Neuronal stem cell (in vitro differentiated cells): ENCODE results near the gene AP5Z1.

Experiments
- DNase-seq: peaks from one replicate; pipeline ENCODE4 v3.0.0-alpha.2; 2013; ENCODE audit warnings: low spot score
- H2AFZ ChIP-seq: one replicate; pipeline ENCODE4 v1.6.1; 2013; ENCODE audit warnings: mild to moderate bottlenecking, low read length, inconsistent platforms
- H2AK5ac ChIP-seq: 2 replicates; pipeline ENCODE4 v1.6.1; 2013; ENCODE audit warnings: low read depth, mild to moderate bottlenecking, inconsistent platforms, low read length, moderate library complexity, mixed read lengths
- H2BK120ac ChIP-seq: 2 replicates; pipeline ENCODE4 v1.6.1; 2013; ENCODE audit warnings: low read depth, mild to moderate bottlenecking, inconsistent platforms, low read length, moderate library complexity, mixed read lengths
- H2BK12ac ChIP-seq: one replicate; pipeline ENCODE4 v1.6.1; 2013; ENCODE audit warnings: low read length, inconsistent platforms
- H2BK15ac ChIP-seq: 2 replicates; pipeline ENCODE4 v1.6.1; 2013; ENCODE audit warnings: mild to moderate bottlenecking, low read length, inconsistent platforms, mixed read lengths
- H2BK5ac ChIP-seq: one replicate; pipeline ENCODE4 v1.6.1; 2013; ENCODE audit warnings: inconsistent platforms, mild to moderate bottlenecking, low read length, moderate library complexity
- H3K14ac ChIP-seq: one replicate; pipeline ENCODE4 v1.6.1; 2013; ENCODE audit warnings: low read length, inconsistent platforms
- H3K18ac ChIP-seq: 2 replicates; pipeline ENCODE4 v1.6.1; 2013; ENCODE audit warnings: low read length, inconsistent platforms
- H3K23ac ChIP-seq: 2 replicates; pipeline ENCODE4 v1.6.1; 2013; ENCODE audit warnings: low read depth, mild to moderate bottlenecking, mixed read lengths, low read length, inconsistent platforms; ENCODE audit not compliant: poor library complexity
- H3K27ac ChIP-seq: replicated peaks from 3 replicates; pipeline ENCODE4 v1.5.1; 2013; ENCODE audit warnings: low read length, inconsistent platforms
- H3K27me3 ChIP-seq, 3 experiments: 2 replicates each; pipeline ENCODE4 v1.6.1; 2013; ENCODE audit warnings: low read length in 3 of 3, mild to moderate bottlenecking in 2 of 3, inconsistent platforms in 1 of 3, low read depth in 1 of 3, mixed read lengths in 1 of 3, moderate library complexity in 1 of 3; ENCODE audit not compliant: control insufficient read depth in 3 of 3, insufficient read depth in 3 of 3
- H3K36me3 ChIP-seq, 2 donors: replicated peaks in 1 of 2; 2 replicates each; pipeline ENCODE4 v1.6.1; 2013; ENCODE audit warnings: low read length in 2 of 2; ENCODE audit not compliant: control insufficient read depth in 2 of 2, insufficient read depth in 2 of 2
- H3K4ac ChIP-seq: 2 replicates; pipeline ENCODE4 v1.6.1; 2013; ENCODE audit warnings: inconsistent platforms, mild to moderate bottlenecking, low read length, moderate library complexity
- H3K4me1 ChIP-seq, 2 donors: 1 replicate in 1 of 2; 2 replicates in 1 of 2; pipeline ENCODE4 v1.6.1; 2013; ENCODE audit warnings: low read length in 2 of 2, low read depth in 1 of 2; ENCODE audit not compliant: control insufficient read depth in 2 of 2, insufficient read depth in 1 of 2
- H3K4me2 ChIP-seq: one replicate; pipeline ENCODE4 v1.6.1; 2013; ENCODE audit warnings: mild to moderate bottlenecking, low read length, inconsistent platforms; ENCODE audit not compliant: insufficient read depth, poor library complexity, severe bottlenecking
- H3K4me3 ChIP-seq, 2 donors: 2 replicates each; pipeline ENCODE4 v1.5.1; 2013; ENCODE audit warnings: low read length in 2 of 2, mild to moderate bottlenecking in 2 of 2, inconsistent platforms in 1 of 2, moderate library complexity in 1 of 2
- H3K79me1 ChIP-seq: one replicate; pipeline ENCODE4 v1.6.1; 2013; ENCODE audit warnings: low read depth, mild to moderate bottlenecking, inconsistent platforms, low read length, moderate library complexity
- H3K9ac ChIP-seq: one replicate; pipeline ENCODE4 v1.6.1; 2013; ENCODE audit warnings: mild to moderate bottlenecking, low read depth, low read length, inconsistent platforms; ENCODE audit not compliant: poor library complexity
- H3K9me3 ChIP-seq, 2 donors: replicated peaks in 1 of 2; 2 replicates each; pipeline versions ENCODE3 to v1.6.1; 2013; ENCODE audit warnings: low read length in 2 of 2, mild to moderate bottlenecking in 2 of 2, inconsistent platforms in 1 of 2, low read depth in 1 of 2, mixed read lengths in 1 of 2, moderate library complexity in 1 of 2; ENCODE audit not compliant: control insufficient read depth in 2 of 2, insufficient read depth in 1 of 2
- H4K8ac ChIP-seq: one replicate; pipeline ENCODE4 v1.6.1; 2013; ENCODE audit warnings: low read depth, mild to moderate bottlenecking, inconsistent platforms, low read length, moderate library complexity
- H4K91ac ChIP-seq: one replicate; pipeline ENCODE4 v1.6.1; 2013; ENCODE audit warnings: low read length, low read depth, mild to moderate bottlenecking, inconsistent platforms; ENCODE audit not compliant: poor library complexity
- WGBS, 2 donors: extraction: QIAGEN DNeasy Blood & Tissue Kit; methylation state at CpG; one replicate each; pipeline ENCODE4 v1.1.7; 2013; ENCODE audit warnings: missing lambda C conversion rate in 2 of 2, mixed read lengths in 1 of 2; ENCODE audit not compliant: insufficient read length in 2 of 2, insufficient replicate concordance in 1 of 2; ENCODE audit errors: extremely low coverage in 2 of 2; 5-methylcytosine and 5-hydroxymethylcytosine counted together

AP5Z1 gene

DNA sequence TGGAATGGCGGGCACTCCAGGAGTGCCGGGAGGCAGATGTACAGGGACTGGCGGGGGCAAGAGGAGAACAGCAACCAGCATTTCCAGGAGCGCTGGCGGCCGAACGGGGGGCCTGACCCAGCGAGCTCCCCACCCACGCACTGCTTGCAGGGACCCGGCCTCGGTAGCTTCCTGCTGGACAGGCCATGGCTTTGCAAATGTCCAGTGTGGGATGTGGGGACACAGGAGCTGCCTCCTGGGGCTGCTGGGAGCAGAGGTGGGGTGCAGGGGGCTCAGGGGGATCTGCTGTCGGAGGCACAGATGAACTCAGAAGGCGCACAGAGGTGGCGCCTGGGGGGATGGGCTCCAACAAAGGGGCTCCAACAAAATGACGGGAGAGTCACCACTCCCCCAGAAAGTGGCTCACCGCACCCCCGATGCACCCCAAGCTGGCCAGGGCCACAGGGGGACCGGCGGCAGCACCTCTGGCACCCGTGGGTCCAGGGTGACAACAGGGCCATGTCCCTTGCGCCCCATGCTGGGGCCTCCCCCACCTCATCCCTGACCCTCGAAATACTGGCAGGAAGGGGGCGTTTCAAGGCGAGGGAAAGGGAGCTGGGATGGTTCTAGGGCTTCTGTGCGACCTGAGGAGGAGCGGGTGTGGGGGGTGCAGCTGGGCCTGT, 41.1 kb downstream of the AP5Z1 start:
- Histone ChIP-seq H3K4ac (peak overlapping the region; percentile 37), H3K4me2 (no peak overlapping the region), H3K36me3 (peaks cover 0 to 4% of the 10 kb centered on the region in 2 donors), H3K14ac (peak overlapping the region; percentile 71), H3K79me1 (no peaks in the 10 kb centered on the region), H3K4me3 (no peak overlapping the region), H3K4me1 (no peaks in the 10 kb centered on the region), H3K18ac (peak overlapping the region; percentile 80), H3K23ac (peak overlapping the region; percentile 65), H2BK120ac (peak overlapping the region; percentile 54), H4K8ac (no peak overlapping the region), H3K27me3 (no peaks in the 10 kb centered on the region), H2BK12ac (no peak overlapping the region), H2AFZ (no peak overlapping the region), H3K9me3 (no peaks in the 10 kb centered on the region), H4K91ac (peak overlapping the region; percentile 89), H2AK5ac (peak overlapping the region; percentile 92), H3K9ac (no peak overlapping the region), H2BK15ac (no peak overlapping the region), H3K27ac (no peak overlapping the region), H2BK5ac (peak overlapping the region; percentile 87)
- whole genome bisulfite sequencing, 2 donors: no CpG with 5 or more reads among the region's 26 CpGs
- DNase-seq: no peak

DNA sequence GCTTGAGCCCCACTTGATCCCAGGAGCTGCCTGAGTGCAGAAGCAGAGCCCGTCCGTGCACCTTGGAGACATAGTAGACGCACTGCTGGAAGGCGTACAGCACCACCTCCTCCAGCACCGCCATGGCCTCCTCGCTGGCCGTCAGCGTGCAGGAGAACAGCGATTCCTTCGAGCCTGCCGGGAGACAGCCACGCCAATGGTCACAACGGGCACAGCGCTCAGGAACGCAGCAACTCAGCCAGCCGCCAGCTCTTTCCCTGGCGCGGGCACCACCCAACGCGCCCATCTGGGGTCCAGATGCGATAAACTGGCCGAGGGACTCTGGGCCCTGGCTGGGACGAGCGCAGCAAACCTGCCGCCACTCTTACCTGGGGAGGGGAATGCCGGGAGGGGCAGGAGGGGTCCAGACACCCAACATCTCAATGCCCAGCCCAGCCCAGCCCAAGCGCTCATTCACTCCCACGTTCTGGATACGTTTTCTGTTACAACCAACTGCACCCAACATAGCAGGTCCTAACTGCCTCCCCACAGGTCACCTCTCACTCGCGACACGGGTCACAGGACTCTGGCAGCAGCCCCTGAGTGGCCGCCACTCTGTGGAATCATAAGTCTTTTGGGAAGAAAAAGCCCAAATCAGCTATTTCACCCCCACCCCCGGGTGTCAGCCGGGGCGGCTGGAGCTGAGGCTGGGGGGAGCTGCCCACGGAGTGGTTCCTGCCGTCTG, 41.9 kb downstream of the AP5Z1 start:
- Histone ChIP-seq H3K27me3 (no peaks in the 10 kb centered on the region), H3K23ac (peak overlapping the region; percentile 85), H3K27ac (no peak overlapping the region)

DNA sequence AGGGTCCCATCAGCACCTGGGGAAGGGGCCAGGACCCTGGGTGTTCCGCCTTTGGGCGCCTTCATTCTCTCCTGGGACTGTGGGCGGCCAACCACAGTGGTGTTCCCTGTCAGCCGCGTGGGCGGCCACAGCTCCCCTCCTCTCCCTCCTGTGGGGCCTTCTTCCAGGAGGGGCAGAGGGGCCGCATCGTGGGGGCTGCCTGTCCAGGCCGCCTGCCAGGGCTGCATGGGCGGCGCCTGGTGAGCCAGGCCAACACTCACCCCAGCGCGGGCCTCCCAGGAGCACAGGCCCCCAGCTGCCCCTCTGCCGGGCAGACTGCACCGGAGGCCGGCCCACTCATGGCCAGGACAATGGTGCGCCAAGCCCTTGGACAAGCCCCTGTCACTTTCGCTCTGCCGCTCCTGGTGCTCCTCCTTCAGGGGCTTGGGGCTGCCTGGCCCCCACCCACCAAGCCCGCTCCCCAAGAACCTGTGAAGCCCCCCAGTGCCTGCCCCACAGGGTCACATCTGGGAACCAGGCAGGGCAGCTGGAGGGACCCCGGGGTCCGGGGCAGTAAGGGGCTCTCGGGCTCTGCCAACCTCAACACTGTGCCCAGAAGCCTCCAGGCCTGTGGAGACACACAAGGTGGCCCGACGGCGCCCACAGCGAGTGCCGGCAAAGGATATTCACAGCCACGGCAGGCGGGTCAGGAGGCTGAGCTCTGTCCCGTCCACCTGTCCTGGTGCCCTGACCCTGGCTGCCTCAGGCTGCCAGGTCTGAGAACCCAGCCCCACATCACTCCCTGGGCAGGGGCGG, 42.8 kb downstream of the AP5Z1 start:
- Histone ChIP-seq H2BK15ac (no peak overlapping the region), H3K4me1 (no peaks in the 10 kb centered on the region), H3K4me2 (no peak overlapping the region), H3K27ac (no peak overlapping the region), H3K36me3 (no peaks in the 10 kb centered on the region), H3K79me1 (no peaks in the 10 kb centered on the region), H2BK120ac (peak overlapping the region; percentile 41), H4K91ac (no peak overlapping the region), H3K4ac (no peak overlapping the region), H2AK5ac (peak overlapping the region; percentile 91), H3K23ac (no peak overlapping the region), H2BK5ac (peak overlapping the region; percentile 66), H3K27me3 (no peaks in the 10 kb centered on the region), H3K4me3 (no peak overlapping the region), H3K18ac (peak overlapping the region; percentile 87), H3K9ac (no peak overlapping the region), H2BK12ac (no peak overlapping the region), H3K14ac (no peak overlapping the region), H3K9me3 (no peaks in the 10 kb centered on the region), H4K8ac (no peak overlapping the region), H2AFZ (no peak overlapping the region)
- DNase-seq: no peak
- WGBS, 2 donors: no CpG with 5 or more reads among the region's 32 CpGs

More for the DNA sequence above, 41.9 kb downstream of the AP5Z1 start:
- no peaks in the 10 kb centered on the region for H3K9me3 ChIP-seq
- no peak for DNase-seq
- WGBS, 2 donors: no CpG with 5 or more reads among the region's 38 CpGs
- peak overlapping the region; percentile 58 for H2BK15ac ChIP-seq
- H4K91ac ChIP-seq: no peak overlapping the region
- no peak overlapping the region for H3K9ac ChIP-seq
- no peaks in the 10 kb centered on the region for H3K4me1 ChIP-seq
- peak overlapping the region; percentile 91 for H2AK5ac ChIP-seq
- H3K18ac ChIP-seq: peak overlapping the region; percentile 87
- H4K8ac ChIP-seq: peak overlapping the region; percentile 43
- no peak overlapping the region for H3K4ac ChIP-seq
- no peak overlapping the region for H3K4me3 ChIP-seq
- H2BK5ac ChIP-seq: peak overlapping the region; percentile 87
- H2AFZ ChIP-seq: no peak overlapping the region
- H2BK120ac ChIP-seq: no peak overlapping the region
- H2BK12ac ChIP-seq: no peak overlapping the region
- peak overlapping the region; percentile 71 for H3K14ac ChIP-seq
- no peaks in the 10 kb centered on the region for H3K36me3 ChIP-seq
- H3K4me2 ChIP-seq: no peak overlapping the region
- H3K79me1 ChIP-seq: no peaks in the 10 kb centered on the region
